CD4-positive, alpha-beta T cell treated with Interleukin-17A for 1 hour (primary cell): Measurements from ENCODE around the gene NTNG2.

Experiments used
- DNase-seq: peaks from one replicate; pipeline ENCODE4 v3.0.0-alpha.2; 2020

Gene NTNG2

GRCh38 chr9:132147331-132147730, 14.5 kb upstream of the NTNG2 start:
- DNase-seq: peak; percentile 8

- DNase-seq: no peak
Measured at GRCh38 chr9:132147839-132148238, 14.0 kb upstream of the NTNG2 start.

- no peak for DNase-seq
Measured at GRCh38 chr9:132150256-132150655, 11.6 kb upstream of the NTNG2 start.

GRCh38 chr9:132151118-132151517, 10.7 kb upstream of the NTNG2 start:
- DNase-seq: no peak

- no peak for DNase-seq
Measured at GRCh38 chr9:132152231-132152630, 9.6 kb upstream of the NTNG2 start.

GRCh38 chr9:132154863-132155567, 6.8 kb upstream of the NTNG2 start:
- DNase-seq: no peak

GRCh38 chr9:132155568-132155895, 6.3 kb upstream of the NTNG2 start:
- no peak for DNase-seq

- no peak for DNase-seq
Measured at GRCh38 chr9:132156262-132156661, 5.6 kb upstream of the NTNG2 start.

- no peak for DNase-seq
Measured at GRCh38 chr9:132157347-132158116, 4.3 kb upstream of the NTNG2 start.

- DNase-seq: peak; percentile 75
Measured at GRCh38 chr9:132160802-132161742, 786 bp upstream of the NTNG2 start.

GRCh38 chr9:132162764-132163456, 1.1 kb downstream of the NTNG2 start:
- DNase-seq: peak; percentile 9

- no peak for DNase-seq
Measured at GRCh38 chr9:132163457-132163875, 1.6 kb downstream of the NTNG2 start.

- no peak for DNase-seq
Measured at GRCh38 chr9:132163876-132164603, 2.2 kb downstream of the NTNG2 start.

GRCh38 chr9:132164604-132165362, 2.9 kb downstream of the NTNG2 start:
- DNase-seq: no peak

- no peak for DNase-seq
Measured at GRCh38 chr9:132166599-132166998, 4.7 kb downstream of the NTNG2 start.

GRCh38 chr9:132167192-132167591, 5.3 kb downstream of the NTNG2 start:
- no peak for DNase-seq

- DNase-seq: no peak
Measured at GRCh38 chr9:132168347-132168746, 6.5 kb downstream of the NTNG2 start.

GRCh38 chr9:132168851-132169250, 7.0 kb downstream of the NTNG2 start:
- DNase-seq: no peak

- DNase-seq: peak; percentile 54
Measured at GRCh38 chr9:132169672-132170392, 8.0 kb downstream of the NTNG2 start.

- DNase-seq: no peak
Measured at GRCh38 chr9:132171702-132172101, 9.8 kb downstream of the NTNG2 start.

GRCh38 chr9:132172185-132172584, 10.3 kb downstream of the NTNG2 start:
- DNase-seq: no peak
